ENCODE data around the gene EIF3L. TPM values are rescaled to one million over a fixed set of nuclear protein-coding genes. Genes with fewer than 3 reads are reported as not detected.
A peak's percentile ranks its signal among the peaks of the same experiment; 100 is the strongest.

EIF3L gene
- total RNA-seq, 1 experiment from 2014 or later: 402 TPM

DNA sequence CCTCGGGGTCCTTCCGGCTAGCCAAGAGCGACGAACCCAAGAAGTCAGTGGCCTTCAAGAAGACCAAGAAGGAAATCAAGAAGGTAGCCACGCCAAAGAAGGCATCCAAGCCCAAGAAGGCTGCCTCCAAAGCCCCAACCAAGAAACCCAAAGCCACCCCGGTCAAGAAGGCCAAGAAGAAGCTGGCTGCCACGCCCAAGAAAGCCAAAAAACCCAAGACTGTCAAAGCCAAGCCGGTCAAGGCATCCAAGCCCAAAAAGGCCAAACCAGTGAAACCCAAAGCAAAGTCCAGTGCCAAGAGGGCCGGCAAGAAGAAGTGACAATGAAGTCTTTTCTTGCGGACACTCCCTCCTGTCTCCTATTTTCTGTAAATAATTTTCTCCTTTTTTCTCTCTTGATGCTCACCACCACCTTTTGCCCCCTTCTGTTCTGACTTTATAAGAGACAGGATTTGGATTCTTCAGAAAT, 43.4 kb upstream of the EIF3L start:
- no TSS peak for BruUV-seq (replicated peaks)
- Mint-ChIP-seq H3K27ac (ENCODE audit: unreplicated experiment) (peak overlapping the region; percentile 86), H3K36me3 (ENCODE audit: insufficient read depth, unreplicated experiment) (peaks cover 63% of the 10 kb centered on the region), H3K4me3 (ENCODE audit: low read depth, unreplicated experiment) (peak overlapping the region; percentile 90), H3K9me3 (ENCODE audit: low read depth, unreplicated experiment) (no peaks in the 10 kb centered on the region), H3K4me1 (ENCODE audit: low read depth, unreplicated experiment) (peaks cover 16% of the 10 kb centered on the region), H3K27me3 (ENCODE audit: unreplicated experiment) (peaks cover 16% of the 10 kb centered on the region)
- TF ChIP-seq, protein P1, sequence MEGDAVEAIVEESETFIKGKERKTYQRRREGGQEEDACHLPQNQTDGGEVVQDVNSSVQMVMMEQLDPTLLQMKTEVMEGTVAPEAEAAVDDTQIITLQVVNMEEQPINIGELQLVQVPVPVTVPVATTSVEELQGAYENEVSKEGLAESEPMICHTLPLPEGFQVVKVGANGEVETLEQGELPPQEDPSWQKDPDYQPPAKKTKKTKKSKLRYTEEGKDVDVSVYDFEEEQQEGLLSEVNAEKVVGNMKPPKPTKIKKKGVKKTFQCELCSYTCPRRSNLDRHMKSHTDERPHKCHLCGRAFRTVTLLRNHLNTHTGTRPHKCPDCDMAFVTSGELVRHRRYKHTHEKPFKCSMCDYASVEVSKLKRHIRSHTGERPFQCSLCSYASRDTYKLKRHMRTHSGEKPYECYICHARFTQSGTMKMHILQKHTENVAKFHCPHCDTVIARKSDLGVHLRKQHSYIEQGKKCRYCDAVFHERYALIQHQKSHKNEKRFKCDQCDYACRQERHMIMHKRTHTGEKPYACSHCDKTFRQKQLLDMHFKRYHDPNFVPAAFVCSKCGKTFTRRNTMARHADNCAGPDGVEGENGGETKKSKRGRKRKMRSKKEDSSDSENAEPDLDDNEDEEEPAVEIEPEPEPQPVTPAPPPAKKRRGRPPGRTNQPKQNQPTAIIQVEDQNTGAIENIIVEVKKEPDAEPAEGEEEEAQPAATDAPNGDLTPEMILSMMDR (IDR thresholded peaks at IDR 0.05; ENCODE audit: unreplicated experiment): no peak
- DNase-seq: no peak
- intact Hi-C loops (cut with micrococcal nuclease; ENCODE audit: unreplicated experiment): no loop called here
- CTCF ChIA-PET: no interaction called here

DNA sequence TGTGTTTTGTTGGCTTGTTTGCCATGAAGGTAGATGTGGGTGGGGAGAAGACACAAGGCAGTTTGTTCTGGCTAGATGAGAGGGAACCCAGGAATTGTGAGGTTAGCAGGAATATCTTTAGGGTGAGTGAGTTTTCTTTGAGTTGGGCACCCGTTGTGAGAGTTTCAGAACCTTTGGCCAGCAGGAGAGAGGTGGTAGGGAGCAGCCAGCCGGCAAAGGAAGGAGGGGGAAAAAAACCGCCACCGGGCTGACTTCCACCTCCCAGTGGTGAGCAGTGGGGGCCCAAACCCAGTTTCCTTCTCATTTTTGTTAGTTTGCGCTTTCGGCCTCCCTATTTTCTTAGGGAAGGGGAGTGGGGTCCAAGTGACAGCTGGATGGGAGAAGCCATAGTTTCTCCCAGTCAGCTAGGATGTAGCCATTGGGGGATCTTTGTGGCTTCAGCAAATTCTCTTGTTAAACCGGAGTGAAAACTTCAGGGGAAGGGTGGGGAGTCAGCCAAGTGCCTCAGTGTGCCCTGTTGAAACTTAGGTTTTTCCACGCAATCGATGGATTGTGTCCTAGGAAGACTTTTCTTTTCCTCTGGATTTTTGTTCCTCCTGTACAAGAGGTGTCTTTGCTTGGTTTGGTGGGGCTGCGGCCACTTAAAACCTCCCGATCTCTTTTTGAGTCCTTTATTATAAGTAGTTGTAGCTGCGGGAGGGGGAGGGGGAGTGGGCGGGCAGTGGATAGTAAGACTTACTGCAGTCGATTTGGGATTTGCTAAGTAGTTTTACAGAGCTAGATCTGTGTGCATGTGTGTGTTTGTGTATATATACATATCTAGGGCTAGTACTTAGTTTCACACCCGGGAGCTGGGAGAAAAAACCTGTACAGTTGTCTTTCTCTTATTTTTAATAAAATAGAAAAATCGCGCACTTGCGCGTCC, 42.5 kb upstream of the EIF3L start:
- Mint-ChIP-seq H3K27me3 (ENCODE audit: unreplicated experiment) (peaks cover 16% of the 10 kb centered on the region), H3K27ac (ENCODE audit: unreplicated experiment) (peak overlapping the region; percentile 86), H3K36me3 (ENCODE audit: insufficient read depth, unreplicated experiment) (peaks cover 63% of the 10 kb centered on the region), H3K9me3 (ENCODE audit: low read depth, unreplicated experiment) (no peaks in the 10 kb centered on the region), H3K4me1 (ENCODE audit: low read depth, unreplicated experiment) (peaks cover 16% of the 10 kb centered on the region), H3K4me3 (ENCODE audit: low read depth, unreplicated experiment) (peak overlapping the region; percentile 90)
- TF ChIP-seq, protein P1 (IDR thresholded peaks at IDR 0.05; ENCODE audit: unreplicated experiment): no peak
- DNase-seq: no peak
- CTCF ChIA-PET: interaction anchor here (0.7 to 1.1 kb wide), 7 partner anchors 11 to 428 kb away, joined by 3 to 26 read pairs (median 6); partner anchors contain the start of genes ANKRD54 and NOL12
- intact Hi-C loops (cut with micrococcal nuclease; ENCODE audit: unreplicated experiment): no loop called here
- BruUV-seq (replicated peaks): TSS peak; percentile 70

DNA sequence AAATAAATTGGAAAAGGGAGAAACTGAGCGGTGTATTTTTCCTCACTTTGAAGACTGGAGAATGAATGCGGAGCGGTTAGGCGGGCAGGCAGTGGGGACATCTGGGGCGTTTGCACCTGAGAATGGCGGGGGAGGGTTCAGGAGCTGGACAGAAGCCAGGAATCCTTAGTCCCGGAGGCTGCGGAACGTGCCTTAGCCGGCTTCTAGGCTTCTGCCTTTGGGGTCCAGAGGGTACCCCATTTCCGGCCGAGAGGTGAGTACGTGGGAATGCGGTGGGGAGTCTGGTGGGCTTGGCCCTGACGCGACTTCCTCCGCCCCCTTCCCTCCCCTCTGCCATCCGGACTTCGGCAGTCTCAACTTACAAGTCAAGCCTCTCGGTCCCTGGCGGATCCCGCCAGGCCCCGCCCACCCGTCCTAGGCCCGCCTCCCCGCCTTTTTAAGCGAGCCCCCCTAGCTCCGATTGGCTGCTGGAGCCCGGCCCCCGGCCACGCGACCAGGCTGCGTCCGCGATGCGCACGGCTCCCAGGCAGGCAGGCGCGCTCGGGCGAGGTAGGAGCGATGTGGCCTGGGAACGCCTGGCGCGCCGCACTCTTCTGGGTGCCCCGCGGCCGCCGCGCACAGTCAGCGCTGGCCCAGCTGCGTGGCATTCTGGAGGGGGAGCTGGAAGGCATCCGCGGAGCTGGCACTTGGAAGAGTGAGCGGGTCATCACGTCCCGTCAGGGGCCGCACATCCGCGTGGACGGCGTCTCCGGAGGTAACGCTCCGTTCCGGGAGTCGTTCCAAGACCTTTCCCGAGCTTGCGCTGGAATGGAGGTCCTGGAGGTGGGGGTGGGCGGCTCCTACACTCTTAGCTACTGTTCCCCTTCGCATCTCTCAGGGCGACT, 41.6 kb upstream of the EIF3L start, which contains the start of gene GCAT:
TSS of gene GCAT (plus strand) at position 525 of the 884 bp plus-strand sequence. CDS start at position 559, 34 bp downstream.
- Mint-ChIP-seq H3K9me3 (ENCODE audit: low read depth, unreplicated experiment) (no peaks in the 10 kb centered on the region), H3K36me3 (ENCODE audit: insufficient read depth, unreplicated experiment) (peaks cover 55% of the 10 kb centered on the region), H3K4me1 (ENCODE audit: low read depth, unreplicated experiment) (peaks cover 16% of the 10 kb centered on the region), H3K27me3 (ENCODE audit: unreplicated experiment) (peaks cover 16% of the 10 kb centered on the region), H3K4me3 (ENCODE audit: low read depth, unreplicated experiment) (peak within 1 kb of the TSS; percentile 90), H3K27ac (ENCODE audit: unreplicated experiment) (peak within 1 kb of the TSS; percentile 64)
- BruUV-seq (replicated peaks): no TSS peak
- TF ChIP-seq, protein P1 (IDR thresholded peaks at IDR 0.05; ENCODE audit: unreplicated experiment): no peak
- intact Hi-C loops (cut with micrococcal nuclease; ENCODE audit: unreplicated experiment): no loop called here
- peak; percentile 95 for DNase-seq
- CTCF ChIA-PET: interaction anchor here (0.7 to 1.1 kb wide), 12 partner anchors 10 to 429 kb away, joined by 3 to 26 read pairs (median 5); partner anchors contain the start of genes ANKRD54, GGA1 and NOL12

DNA sequence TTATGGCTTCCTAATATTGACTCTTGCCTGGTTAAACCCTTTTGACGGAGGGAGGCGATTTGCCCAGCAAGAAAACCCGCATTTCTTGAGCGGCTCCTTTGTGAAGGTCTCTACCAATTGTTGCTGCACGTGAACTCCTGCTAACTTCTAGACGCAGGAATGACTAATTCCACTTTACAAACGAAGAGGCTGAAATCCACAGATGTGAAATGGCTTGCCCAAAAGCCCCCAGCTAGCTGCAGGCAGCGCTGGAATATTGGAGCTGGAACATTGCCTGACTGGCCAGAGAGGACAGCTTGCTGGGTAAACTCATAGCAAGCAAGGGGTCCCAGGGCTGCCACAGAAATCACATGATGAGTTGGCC, 40.9 kb upstream of the EIF3L start:
- H3K9me3 Mint-ChIP-seq (ENCODE audit: low read depth, unreplicated experiment): no peaks in the 10 kb centered on the region
- intact Hi-C loops (cut with micrococcal nuclease; ENCODE audit: unreplicated experiment): no loop called here
- CTCF ChIA-PET: interaction anchor here (0.7 to 1.1 kb wide), 6 partner anchors 17 to 266 kb away, joined by 3 to 20 read pairs (median 6); partner anchors contain the start of genes ANKRD54 and GGA1
- no peak for DNase-seq
- peaks cover 55% of the 10 kb centered on the region for H3K36me3 Mint-ChIP-seq (ENCODE audit: insufficient read depth, unreplicated experiment)
- TF ChIP-seq, protein P1 (IDR thresholded peaks at IDR 0.05; ENCODE audit: unreplicated experiment): no peak
- H3K27me3 Mint-ChIP-seq (ENCODE audit: unreplicated experiment): peaks cover 16% of the 10 kb centered on the region
- BruUV-seq (replicated peaks): no TSS peak
- peak overlapping the region; percentile 90 for H3K4me3 Mint-ChIP-seq (ENCODE audit: low read depth, unreplicated experiment)
- H3K27ac Mint-ChIP-seq (ENCODE audit: unreplicated experiment): peak overlapping the region; percentile 64
- peaks cover 16% of the 10 kb centered on the region for H3K4me1 Mint-ChIP-seq (ENCODE audit: low read depth, unreplicated experiment)

Data from Calu3 (cell line).